Stimulated activated CD8-positive, alpha-beta memory T cell treated with anti-CD3 and anti-CD28 coated beads, Interleukin-7, amount 100 ng/mL, for 24 hours (primary cell): Measurements from ENCODE around the gene PRICKLE3.
"Not testable (repeated sequence)": the region's sequence is repeated elsewhere in the genome, so short reads cannot be mapped to it uniquely, and the experiment has no call there.

Source experiments
- DNase-seq: peaks from one replicate; pipeline ENCODE4 v3.0.0-alpha.2; 2020; ENCODE audit warnings: low read depth

PRICKLE3 gene

DNA sequence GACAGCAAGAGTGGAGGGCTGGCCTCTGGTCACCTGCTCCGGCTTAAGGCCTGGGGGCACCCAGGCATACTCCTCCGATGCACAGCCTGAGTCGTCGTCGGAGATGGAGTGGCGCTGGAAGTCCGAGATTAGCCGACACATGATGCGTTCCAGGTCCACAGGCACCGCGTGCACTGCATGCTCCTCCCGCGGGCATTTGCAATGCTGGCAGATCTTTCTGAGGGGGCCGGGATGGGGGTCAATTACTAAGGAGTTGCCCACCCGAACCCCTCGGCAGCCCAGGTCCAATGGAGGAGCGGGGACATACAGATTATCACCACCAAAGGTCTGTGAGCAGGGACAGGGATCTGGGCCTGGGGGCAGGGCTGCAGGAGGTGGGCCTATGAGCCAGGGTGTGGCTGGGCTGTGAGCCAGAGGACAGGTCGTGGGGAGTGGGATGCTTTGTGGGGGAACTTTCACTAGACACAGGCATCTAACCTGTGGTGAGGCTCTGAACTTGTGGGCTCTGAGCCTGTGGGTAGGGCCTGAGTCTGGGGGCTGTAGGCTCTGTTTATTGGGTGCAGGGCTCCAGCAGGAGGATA is 2.4 kb downstream of the PRICKLE3 start:
- DNase-seq: no peak

DNA sequence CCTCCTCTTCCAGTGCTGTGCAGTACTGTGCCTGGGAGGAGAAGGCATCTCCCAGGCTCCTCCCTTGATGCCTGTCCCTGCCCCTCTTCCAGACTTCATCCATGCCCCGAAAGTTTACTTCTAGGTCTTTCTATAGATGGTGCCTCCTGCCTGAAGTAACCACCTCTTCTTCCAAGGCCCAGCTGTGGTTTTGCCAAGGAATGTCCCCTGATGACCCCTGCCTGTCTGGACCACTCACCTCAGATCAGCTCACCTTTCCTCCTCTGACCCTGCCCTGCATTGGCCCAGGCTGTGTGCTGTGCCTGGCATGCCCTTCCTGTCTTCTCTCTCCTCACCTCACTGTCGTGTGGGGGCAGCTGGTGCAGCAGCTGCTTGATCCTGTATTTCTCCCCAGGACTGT is 6.8 kb downstream of the PRICKLE3 start:
- DNase-seq: no peak

DNA sequence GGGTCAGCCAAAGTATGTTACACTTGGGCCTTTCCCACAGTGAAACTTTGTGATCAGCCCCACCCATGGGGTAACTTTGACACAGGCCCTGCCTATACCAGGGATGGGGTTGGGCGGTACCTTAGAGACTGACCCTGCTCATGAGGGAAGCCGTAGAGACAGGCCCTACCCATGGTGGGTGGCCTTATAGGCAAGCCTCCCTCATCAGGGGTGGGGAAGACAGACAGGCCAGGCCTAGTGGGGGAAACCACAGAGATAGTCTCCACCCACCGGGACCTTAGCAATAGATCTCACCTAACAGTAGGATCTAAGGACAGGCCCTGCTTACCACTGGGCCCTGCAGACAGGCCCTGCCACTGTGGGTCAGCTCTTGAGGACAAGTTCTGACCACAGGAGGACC is 7.6 kb downstream of the PRICKLE3 start:
- no peak for DNase-seq

DNA sequence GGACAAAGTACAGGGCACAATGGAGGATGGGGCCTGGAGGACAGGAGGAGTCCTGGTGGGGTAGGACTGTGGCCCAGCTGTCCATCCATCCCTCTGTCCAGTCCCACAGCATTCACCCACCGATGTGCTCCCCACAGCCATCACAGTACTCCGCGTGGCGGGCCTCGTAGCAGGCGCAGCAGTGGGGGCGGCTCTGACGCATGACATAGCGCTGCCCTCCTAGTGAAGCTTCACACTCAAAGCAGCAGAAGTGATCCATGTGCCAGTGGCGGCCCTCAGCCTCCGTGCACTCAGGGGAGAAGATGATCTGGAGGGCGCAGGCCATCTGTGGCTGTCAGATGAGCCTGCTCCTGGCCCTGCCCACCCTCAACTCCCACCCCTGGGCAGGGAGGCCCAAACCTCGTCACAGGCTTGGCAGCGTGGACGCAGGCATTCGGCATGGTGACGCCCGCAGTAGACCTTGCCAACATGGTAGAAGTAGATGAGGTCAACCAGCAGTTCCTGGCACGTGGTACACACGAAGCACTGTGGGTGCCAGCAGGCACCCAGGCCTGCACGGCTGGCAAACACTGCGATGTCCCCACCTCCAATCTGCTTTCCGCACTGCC is 8.2 kb downstream of the PRICKLE3 start:
- no peak for DNase-seq

DNA sequence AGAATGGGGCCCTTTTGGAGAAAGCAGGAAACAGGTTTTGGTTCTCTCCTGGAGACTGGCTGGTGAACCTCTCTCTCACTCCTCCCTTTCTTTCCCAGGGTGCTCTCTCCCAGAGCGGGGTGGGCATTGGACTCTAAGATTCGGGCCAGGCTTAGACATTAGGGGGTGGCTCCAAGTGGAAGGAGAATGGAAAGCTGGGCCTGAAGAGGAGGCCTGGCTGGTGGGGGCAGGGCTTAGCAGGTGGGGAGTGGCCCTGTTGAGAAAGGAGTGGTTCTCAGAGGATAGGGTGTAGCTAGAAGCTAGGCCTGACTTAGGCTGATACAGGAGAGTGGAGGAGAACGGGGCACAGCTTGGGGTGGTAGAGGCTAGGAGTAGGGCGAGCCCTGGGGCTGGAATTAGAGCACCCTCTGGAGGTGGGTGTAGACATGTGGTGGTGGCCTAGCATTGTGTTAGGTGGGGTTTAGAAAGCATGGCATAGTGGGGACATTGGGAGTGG is 8.8 kb downstream of the PRICKLE3 start:
- DNase-seq: no peak

DNA sequence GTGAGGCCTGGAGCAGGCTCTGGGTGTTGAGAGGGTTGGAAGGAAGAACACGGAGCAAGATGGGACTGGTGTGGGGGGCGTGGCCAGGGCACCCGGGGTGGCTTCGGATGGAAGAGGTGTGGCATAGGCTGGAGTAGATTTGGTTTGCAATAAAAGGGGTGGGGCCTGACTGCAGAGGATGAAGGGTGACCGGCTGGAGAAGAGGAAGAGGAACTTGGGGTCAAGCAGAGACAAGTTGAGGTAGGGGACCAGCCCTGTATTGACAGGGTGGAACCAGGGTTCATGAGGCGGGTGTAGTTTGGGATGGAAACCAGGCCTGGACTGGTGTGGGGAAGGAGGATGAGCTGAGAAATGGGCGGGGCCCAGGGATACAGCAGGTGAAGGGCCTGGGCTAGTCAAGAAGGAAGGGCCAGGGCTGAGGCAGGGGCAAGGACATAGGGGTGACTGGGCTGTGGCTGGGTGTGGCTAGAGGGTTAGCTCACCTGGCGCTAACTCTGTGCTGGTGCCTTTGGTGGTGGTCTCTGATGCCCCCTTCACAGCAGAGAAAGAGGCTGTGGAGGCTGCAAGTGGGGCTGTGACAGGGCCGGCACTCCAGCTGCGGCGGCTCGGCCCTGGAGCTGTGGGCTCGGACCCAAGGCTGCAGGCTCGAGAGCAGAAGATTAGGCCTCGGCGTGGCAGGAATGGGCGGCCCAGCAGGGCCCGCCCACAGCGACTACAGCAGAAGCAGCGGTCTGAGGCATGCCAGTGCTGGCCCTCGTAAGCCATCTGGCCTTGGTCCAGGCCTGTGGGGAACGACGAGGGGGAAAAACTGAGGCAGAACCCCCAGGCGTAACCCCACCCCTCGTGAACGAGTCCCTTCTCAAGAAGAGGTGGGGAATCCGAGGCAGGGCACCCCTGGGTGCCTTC is 9.5 kb downstream of the PRICKLE3 start:
- DNase-seq: no peak

DNA sequence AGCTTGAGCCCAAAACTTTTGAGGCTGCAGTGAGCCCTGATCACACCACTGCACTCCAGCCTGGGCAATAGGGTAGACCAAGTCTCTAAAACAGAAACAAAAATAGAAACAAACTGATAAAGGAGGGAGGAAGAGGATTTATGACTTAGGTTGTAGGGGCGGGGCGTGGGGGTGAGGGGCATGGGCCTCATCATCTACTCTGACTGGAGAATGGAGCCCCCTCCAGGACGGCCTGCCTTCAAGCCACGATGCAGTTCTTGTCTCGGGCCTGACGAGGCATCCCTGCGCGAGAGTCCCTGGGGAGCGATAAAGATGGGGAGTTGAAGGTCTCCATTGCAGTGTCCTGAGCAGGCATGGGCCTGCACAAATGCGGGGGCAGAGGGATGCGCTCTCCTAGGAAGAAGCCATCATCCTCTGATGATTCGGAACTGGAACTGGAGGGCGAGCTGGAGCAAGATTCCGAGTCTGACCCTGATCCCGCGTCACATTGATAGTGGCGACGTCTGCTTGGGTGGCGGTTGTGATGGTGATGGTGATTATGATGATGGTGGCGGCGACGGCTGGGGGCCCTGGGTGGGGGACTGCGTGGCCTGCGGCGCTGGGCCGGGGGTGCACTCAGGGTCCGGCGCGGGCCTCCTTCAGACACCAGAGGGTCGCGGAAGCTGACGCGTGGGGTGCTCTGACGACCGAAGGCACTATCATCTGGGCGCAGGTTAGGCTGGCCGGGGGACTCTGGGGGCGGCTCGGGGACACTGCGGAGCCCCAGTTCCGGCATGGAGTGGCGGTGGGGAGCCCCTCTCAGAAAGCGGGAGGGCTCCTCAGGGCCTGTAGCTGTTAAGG is 10.5 kb downstream of the PRICKLE3 start:
- no peak for DNase-seq

DNA sequence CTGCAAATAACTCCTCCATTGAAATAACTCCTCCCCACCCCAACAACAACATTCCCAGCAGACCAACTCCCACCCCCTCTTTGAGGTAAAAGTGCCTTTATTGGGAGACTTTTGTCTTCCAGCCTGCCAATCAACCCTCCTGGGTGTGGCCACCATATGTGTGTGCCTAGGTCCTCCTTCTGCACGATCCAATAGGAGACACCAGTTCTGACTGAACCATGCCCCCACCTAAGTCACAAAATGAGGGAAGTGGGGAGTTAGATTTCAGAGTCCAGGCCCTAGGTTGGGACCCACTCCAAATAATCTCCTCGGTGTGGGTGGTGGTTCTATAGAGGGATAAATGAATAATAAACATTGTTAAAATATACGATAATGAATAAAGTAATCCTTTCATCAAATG is 11.4 kb downstream of the PRICKLE3 start:
- DNase-seq: no peak

DNA sequence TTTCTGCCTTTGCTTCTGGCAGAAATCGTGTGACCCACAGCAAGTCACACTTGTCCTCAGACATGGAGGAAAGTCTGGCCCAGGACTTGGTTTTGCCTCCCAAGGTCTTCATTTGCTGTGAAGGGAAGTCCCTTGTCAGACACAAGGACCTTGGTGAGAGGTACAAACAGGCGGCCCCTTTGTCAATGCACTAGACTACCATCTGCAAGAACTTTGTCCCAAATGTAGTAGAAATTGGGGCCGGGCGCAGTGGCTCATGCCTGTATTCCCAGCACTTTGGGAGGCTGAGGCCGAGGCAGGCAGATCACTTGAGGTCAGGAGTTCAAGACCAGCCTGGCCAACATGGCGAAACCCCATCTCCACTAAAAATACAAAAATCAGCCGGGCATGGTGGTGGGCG is 12.6 kb downstream of the PRICKLE3 start:
- DNase-seq: not testable (repeated sequence)

DNA sequence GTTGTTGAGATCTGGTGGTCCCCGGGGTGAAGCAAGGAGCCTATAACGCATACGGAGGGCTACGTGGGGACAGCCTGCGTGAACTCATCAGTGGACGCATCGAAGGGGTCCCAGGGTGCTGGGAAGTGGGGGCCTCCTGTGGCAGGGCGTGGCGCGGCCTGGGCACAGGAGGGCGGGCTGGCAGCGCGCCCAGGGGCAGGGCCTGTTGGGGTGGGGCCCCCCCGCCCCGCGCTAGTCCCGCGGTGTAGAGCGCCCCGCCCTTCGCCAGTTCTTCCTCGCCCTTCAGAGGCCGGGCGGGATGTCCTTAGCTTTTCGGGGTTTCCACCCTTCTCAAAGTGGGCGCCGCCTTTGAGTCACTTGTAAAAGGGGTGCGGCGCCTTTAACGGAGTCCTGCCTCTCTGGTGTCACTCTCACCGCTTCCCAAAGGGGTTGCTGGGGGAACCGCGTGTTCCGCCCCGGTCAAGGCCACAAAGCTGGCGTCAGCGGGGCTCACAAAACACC is 13.8 kb downstream of the PRICKLE3 start:
- DNase-seq: peak; percentile 43

DNA sequence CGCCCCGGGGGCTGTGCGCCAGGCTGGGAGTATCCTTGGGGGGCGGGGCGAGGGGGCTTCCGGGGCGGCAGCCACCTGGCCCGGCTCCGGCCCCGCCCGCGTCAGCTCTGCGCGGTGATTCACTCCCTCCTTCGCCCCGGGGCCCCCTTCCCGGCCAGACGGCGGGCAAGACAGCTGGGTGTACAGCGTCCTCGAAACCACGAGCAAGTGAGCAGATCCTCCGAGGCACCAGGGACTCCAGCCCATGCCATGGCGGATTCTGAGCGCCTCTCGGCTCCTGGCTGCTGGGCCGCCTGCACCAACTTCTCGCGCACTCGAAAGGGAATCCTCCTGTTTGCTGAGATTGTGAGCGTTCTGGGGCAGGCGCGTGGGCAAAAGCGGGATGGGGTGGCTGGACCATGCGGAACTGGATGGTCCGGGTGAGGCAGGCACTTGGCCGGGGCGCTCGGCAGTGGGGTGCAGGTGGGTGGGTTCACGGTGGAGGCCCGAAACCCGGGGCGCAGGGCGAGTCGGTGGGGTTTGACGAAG is 14.4 kb downstream of the PRICKLE3 start, which contains the start of gene PLP2:
TSS of gene PLP2 (plus strand) at position 147 of the 528 bp plus-strand sequence. CDS start at position 250, 103 bp downstream.
- peak; percentile 34 for DNase-seq

DNA sequence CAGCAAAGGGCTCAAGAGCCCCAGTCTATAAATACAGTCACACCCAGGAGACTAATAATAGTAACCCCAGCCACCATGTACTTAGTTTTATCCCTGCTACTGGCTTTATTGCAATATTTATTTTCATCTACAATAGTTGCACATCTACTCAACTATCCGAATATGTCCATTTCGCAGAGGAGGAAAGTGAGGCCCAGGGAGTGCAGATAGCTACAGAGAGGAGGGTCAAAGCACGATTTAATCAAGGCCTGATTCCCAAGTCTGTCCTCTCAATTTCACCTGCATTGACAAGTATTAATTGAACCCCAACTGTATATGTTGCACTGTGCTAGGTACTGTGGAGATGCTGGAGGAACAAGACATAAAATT is 18.4 kb downstream of the PRICKLE3 start:
- no peak for DNase-seq

DNA sequence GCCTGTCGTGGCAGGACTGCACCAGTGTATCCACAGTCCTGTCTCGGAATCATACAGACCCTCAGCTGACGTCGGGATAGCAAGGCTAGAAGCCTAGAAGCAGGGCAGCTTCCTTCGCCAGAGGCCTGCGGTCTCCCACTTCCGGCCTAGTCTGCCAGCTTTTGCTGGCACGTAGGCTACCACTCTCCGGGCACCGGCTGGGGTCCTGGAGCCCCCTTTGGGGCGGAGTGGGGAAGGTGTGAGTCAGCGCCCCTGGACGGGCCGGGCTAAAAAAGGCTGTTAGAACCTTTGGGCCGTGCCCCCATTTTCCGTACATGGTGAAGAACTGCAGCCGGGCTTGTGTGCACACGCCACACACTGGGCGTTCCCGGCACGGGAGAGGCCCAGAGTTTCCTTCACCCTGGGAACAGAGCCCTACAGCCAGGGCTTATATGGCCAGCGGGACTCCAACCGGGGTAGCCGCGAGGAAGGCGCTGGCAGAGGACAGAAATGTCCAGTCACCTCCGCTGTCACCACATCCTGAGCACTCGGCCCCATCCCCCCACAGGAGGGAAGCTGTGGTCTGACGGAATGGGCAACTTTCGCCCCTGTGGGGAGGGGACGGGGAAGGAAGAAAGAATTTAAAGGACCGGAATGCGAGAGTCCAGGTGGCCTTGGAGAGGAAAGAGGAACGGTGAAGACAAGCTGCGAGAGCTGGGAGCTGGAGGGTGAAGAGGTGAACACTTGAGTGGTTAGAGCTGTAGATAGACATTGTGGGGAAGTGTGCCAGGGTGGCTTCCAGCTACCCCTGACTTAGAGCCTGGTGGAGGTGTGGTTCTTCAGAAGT is 19.0 kb downstream of the PRICKLE3 start:
- peak; percentile 37 for DNase-seq

DNA sequence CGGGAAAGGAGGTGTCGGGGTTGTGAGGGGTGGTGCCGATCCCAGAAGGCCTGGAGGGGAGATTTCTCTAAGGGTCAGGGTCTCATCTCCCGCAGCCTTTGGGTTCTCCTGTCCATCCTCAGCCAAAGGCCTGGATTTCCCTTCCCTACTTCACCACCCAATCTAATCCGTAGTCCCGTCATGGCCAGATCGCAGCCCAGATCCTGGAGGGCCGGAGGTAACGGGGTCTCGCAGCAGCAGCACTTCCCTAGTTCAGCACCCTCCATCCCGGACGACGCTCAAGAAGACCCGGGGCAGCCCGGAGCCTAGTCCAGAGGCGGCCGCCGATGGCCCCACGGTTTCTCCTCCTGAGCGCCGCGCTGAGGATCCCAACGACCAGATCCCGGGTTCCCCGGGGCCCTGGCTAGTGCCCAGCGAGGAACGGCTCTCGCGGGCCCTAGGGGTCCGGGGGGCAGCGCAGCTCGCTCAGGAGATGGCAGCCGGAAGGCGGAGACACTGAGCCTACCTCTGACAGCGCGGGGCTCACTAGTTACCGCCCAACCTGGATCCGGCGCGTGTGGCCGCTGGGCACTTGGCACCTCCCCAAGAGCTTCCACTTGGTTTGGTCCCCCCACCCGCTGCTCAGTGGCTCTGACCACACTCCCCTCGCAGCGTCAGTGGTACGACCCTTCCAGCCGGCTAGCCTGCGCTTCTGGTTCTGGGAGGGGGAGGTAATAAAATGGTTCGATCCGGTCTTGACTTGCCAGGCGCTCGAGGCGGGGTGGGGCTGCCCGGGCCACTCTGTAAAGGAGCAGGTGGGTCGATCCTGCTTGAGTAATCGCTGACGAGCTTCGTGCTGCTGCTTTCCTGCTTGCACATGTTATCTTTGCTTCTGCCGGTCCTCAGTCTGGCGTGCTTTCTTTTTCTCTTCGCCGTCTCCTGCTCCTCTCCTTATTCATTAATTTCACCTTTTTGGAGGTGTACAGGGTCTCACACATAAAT is 20.0 kb downstream of the PRICKLE3 start:
- peak; percentile 40 for DNase-seq

DNA sequence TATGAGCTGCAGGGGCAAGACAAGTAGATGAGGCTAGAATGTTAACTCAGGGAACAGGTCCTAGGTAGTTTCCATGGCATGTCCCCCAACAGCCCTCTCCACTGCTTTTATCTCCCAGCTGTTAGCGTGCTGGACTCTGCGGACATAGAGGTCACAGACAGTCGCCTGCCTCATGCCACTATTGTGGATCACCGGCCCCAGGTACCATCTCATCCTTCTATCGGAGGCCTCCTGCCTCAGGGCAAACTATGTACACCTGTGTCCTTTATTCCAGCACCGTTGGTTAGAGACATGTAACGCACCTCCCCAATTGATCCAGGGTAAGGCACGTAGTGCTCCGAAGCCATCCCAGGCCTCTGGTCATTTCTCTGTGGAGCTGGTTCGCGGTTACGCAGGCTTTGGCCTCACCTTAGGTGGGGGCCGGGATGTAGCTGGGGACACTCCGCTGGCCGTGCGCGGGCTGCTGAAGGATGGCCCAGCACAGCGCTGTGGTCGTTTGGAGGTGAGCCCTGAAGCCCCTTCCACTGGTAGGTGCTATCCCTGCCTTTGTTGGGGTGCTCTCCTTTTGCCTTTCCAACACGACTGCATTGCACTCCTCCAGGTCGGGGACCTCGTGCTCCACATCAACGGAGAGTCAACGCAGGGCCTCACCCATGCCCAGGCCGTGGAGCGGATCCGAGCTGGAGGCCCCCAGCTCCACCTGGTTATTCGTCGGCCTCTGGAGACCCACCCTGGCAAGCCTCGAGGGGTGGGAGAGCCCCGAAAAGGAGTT is 21.4 kb downstream of the PRICKLE3 start:
- no peak for DNase-seq

DNA sequence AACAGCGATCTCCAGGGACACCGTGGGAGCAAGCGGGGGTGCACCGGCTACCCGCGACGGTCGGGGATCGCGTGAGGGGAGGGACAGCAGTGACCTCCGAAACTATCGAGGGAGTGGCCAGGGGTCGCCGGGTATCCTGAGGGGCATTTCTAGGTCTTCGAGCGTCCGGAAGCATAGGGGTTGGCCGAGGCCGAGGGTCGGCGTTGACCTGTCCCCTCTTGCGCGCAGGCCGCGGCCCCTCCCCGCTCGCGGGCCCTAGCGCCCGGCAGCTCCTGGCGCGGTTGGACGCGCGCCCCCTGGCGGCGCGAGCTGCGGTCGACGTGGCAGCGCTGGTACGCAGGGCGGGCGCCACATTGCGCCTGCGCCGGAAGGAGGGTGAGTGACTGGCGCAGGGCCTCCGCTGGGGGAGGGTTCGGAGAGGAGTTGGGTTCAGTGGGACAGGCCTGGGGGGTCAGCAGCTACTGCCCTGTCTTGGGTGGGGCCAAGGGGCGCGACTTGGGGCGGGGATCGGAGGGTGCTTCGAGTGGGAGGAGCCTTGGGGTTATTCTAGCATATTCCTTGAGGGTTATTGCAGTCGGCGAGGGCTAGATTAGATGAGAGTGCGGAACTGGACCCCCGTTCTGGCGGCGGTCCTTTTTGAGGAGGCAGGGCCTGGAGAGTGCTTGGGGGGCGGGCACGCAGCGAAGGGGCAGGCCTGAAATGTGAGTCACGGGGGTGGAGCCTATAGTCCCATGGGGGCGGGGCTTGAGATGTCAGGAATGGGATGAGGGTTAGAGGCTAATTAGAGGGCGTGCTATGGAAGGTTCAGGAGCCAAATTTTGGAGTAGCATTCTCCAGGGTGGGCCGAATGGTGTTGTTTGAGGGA is 22.4 kb downstream of the PRICKLE3 start:
- peak; percentile 45 for DNase-seq

DNA sequence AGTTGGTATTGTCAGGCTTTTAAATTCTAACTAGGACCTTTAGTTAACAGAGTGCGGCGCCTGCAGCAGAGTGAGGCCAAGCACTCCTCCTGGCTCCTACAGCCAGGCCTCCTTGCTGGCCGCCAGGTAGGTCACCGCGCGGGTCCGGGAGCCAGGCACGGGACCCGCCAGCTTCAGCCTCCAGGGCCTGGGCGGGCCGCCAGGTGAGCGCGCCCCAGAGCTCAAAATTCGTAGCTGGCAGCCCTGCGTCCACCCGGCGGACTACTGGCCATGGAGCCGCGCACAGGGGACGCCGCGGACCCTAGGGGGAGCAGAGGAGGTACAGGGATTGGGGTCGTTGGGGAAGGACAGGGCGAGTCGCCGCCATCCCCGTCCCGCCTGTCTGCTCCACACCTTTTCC is 23.6 kb downstream of the PRICKLE3 start, which contains the start of gene MAGIX:
TSS of gene MAGIX (plus strand) at position 139 of the 400 bp plus-strand sequence. CDS start at position 271, 132 bp downstream.
- no peak for DNase-seq
